GM12878 (cell line): ENCODE results near the gene KTN1. TPM values are rescaled to one million over a fixed set of nuclear protein-coding genes. Genes with fewer than 3 reads are reported as not detected.
A peak's percentile ranks its signal among the peaks of the same experiment; 100 is the strongest.

Source experiments
- ATAC-seq: fragments of 200-7000 bp; cut with Tn5 transposase; 3 replicates; pipeline ENCODE4 v1.9.1; 2020; ENCODE audit warnings: mild to moderate bottlenecking, moderate library complexity
- BruUV-seq: library from RNA; stranded (reverse); fragments of 400-500 nt; replicated peaks from 2 replicates; lab custom pipeline; 2021; lab: Mats Ljungman, UMichigan
- CTCF ChIA-PET: fragments of 300-600 bp; sonication (Branson Sonifier 250); formaldehyde crosslinking; extraction: SDS; loops from one replicate; lab custom pipeline; 2021; ENCODE audit warnings: inconsistent platforms; lab: Yijun Ruan, JAX
- POLR2A ChIA-PET: fragments of 350-600 bp; formaldehyde crosslinking; extraction: SDS; loops from one replicate; lab custom pipeline; 2021; ENCODE audit warnings: inconsistent platforms; lab: Charles Lee
- RAD21 ChIA-PET: fragments of 300-600 bp; sonication (Branson Sonifier 250); formaldehyde crosslinking; loops from one replicate; lab custom pipeline; 2023; ENCODE audit warnings: antibody characterized with exemption; ENCODE audit not compliant: unreplicated experiment; lab: Charles Lee
- SMC1A ChIA-PET: fragments of 300-600 bp; sonication (Branson Sonifier 250); formaldehyde crosslinking; loops from one replicate; lab custom pipeline; 2023; ENCODE audit not compliant: unreplicated experiment, uncharacterized antibody; lab: Charles Lee
- DNase-seq: peaks from one replicate; pipeline ENCODE4 v3.0.0-alpha.2; 2011; ENCODE audit warnings: low read depth, low spot score
- FAIRE-seq: peaks from 3 replicates; lab custom pipeline; 2011; peaks lifted over from hg19 to GRCh38; lab: Jason Lieb, UNC
- H2AFZ ChIP-seq: 2 replicates; pipeline ENCODE4 v1.6.0; 2011; ENCODE audit warnings: low read depth, low read length, control low read depth; ENCODE audit not compliant: control insufficient read depth
- H3K27ac ChIP-seq: 2 replicates; pipeline ENCODE4 v1.5.1; 2011; ENCODE audit warnings: control low read depth; ENCODE audit not compliant: control insufficient read depth, insufficient read depth
- H3K27me3 ChIP-seq, 2 experiments: replicated peaks in 1 of 2; 2 replicates each; pipeline versions ENCODE4 v1.6.0 to v1.6.1; 2011; ENCODE audit warnings: low read length in 1 of 2; ENCODE audit not compliant: control insufficient read depth in 2 of 2, insufficient read depth in 2 of 2
- H3K36me3 ChIP-seq, 2 experiments: 2 replicates each; pipeline ENCODE4 v1.5.1; 2011; ENCODE audit warnings: low read length in 1 of 2; ENCODE audit not compliant: control insufficient read depth in 2 of 2, insufficient read depth in 2 of 2
- H3K4me1 ChIP-seq: 2 replicates; pipeline ENCODE4 v1.6.1; 2011; ENCODE audit warnings: mild to moderate bottlenecking, low read length, moderate library complexity, mixed read lengths; ENCODE audit not compliant: control insufficient read depth, insufficient read depth
- H3K4me2 ChIP-seq: 2 replicates; pipeline ENCODE4 v1.6.0; 2011; ENCODE audit warnings: control low read depth; ENCODE audit not compliant: control insufficient read depth, insufficient read depth
- H3K4me3 ChIP-seq: fragments of 200-600 bp; sonication (generic); 2 replicates; pipeline ENCODE4 v1.5.1; 2016
- H3K79me2 ChIP-seq: 2 replicates; pipeline ENCODE4 v1.6.0; 2011; ENCODE audit warnings: low read length; ENCODE audit not compliant: control insufficient read depth, insufficient read depth
- H3K9ac ChIP-seq: 2 replicates; pipeline ENCODE4 v1.8.0; 2011; ENCODE audit warnings: low read length, control low read depth, mixed read lengths; ENCODE audit not compliant: control insufficient read depth, insufficient read depth
- H3K9me3 ChIP-seq: replicated peaks from 3 replicates; pipeline ENCODE4 v1.5.1; 2011; ENCODE audit warnings: mild to moderate bottlenecking, low read length; ENCODE audit not compliant: control insufficient read depth, insufficient read depth
- H4K20me1 ChIP-seq: 2 replicates; pipeline ENCODE4 v1.6.0; 2011; ENCODE audit not compliant: control insufficient read depth, insufficient read depth
- CBFB ChIP-seq: IDR thresholded peaks from 2 replicates; pipeline ENCODE4 v1.6.1; 2016; ENCODE audit warnings: antibody characterized with exemption, low read depth
- CHD2 ChIP-seq: IDR thresholded peaks from 2 replicates; pipeline ENCODE4 v1.6.1; 2011; ENCODE audit warnings: low read depth, low read length, improper control_type of control experiment, borderline replicate concordance
- CHD4 ChIP-seq: fragments of 200-600 bp; sonication (generic); IDR thresholded peaks from 2 replicates; pipeline ENCODE4 v1.6.1; 2016; ENCODE audit warnings: mild to moderate bottlenecking
- E2F8 ChIP-seq: fragments of 450-650 bp; IDR thresholded peaks from 2 replicates; pipeline ENCODE4 v1.6.1; 2018; ENCODE audit warnings: mild to moderate bottlenecking, low read depth, moderate library complexity; ENCODE audit not compliant: partially characterized antibody
- KDM1A ChIP-seq: fragments of 200-600 bp; sonication (generic); IDR thresholded peaks from 2 replicates; pipeline ENCODE4 v1.6.1; 2016; ENCODE audit warnings: borderline replicate concordance
- PAX8 ChIP-seq: fragments of 450-650 bp; IDR thresholded peaks from 2 replicates; pipeline ENCODE4 v1.6.1; 2017; ENCODE audit warnings: mild to moderate bottlenecking, moderate library complexity
- RB1 ChIP-seq: fragments of 450-650 bp; formaldehyde crosslinking; IDR thresholded peaks from 2 replicates; pipeline ENCODE4 v1.6.1; 2017; ENCODE audit warnings: mild to moderate bottlenecking, borderline replicate concordance
- SIX5 ChIP-seq: IDR thresholded peaks from 2 replicates; pipeline ENCODE4 v1.6.1; 2011; ENCODE audit warnings: mild to moderate bottlenecking, low read depth, low read length, moderate library complexity; ENCODE audit not compliant: severe bottlenecking
- STAT1 ChIP-seq: fragments of 450-650 bp; conservative IDR thresholded peaks from 2 replicates; pipeline ENCODE4 v1.6.1; 2014; ENCODE audit warnings: antibody characterized with exemption, mild to moderate bottlenecking
- TCF12 ChIP-seq: IDR thresholded peaks from 2 replicates; pipeline ENCODE4 v1.6.1; 2011; ENCODE audit warnings: low read depth, mild to moderate bottlenecking, low read length
- TCF7 ChIP-seq: IDR thresholded peaks from 2 replicates; pipeline ENCODE4 v1.6.1; 2014; ENCODE audit warnings: antibody characterized with exemption, borderline replicate concordance
- YBX1 ChIP-seq: fragments of 450-650 bp; IDR thresholded peaks from 2 replicates; pipeline ENCODE4 v1.6.1; 2016; ENCODE audit warnings: antibody characterized with exemption
- ZNF622 ChIP-seq: fragments of 450-650 bp; IDR thresholded peaks from 2 replicates; pipeline ENCODE4 v1.6.1; 2017; ENCODE audit warnings: mild to moderate bottlenecking, inconsistent platforms
- ZZZ3 ChIP-seq: IDR thresholded peaks from 2 replicates; pipeline ENCODE4 v1.6.1; 2011; ENCODE audit warnings: low read depth; ENCODE audit not compliant: control insufficient read depth, insufficient read length
- in situ Hi-C: fragments of 300-500 bp; cut with MboI; formaldehyde crosslinking; loops from 9 replicates; pipeline ENCODE4 v1.14.3; 2018; ENCODE audit warnings: mixed read lengths
- intact Hi-C: fragments of 100-400 bp; cut with micrococcal nuclease; formaldehyde crosslinking; loops from one replicate; pipeline ENCODE4 v1.14.2; 2022; ENCODE audit not compliant: unreplicated experiment
- polyA plus RNA-seq, 11 experiments: library from polyadenylated mRNA; depleted of rRNA in 4 of 11; unstranded in 6 of 11; stranded (reverse) in 5 of 11; fragments of >200 nt; fragmentation: Nextera tagmentation in 4 of 11; fragmentation: Illumina TruSeq in 1 of 11; extraction: Ambion mirVana in 4 of 11; extraction: Trizol in 1 of 11; gene quantifications; 1 replicate in 1 of 11; 2 replicates in 10 of 11; pipeline versions ENCODE4 v1.2.1 to v1.2.3, GENCODE V29; 2011 to 2016; ENCODE audit warnings: inconsistent platforms in 2 of 11, missing spikeins in 2 of 11, low read depth in 1 of 11
- total RNA-seq, 4 experiments: library from RNA; depleted of rRNA in 3 of 4; stranded (reverse); fragments of >200 nt in 3 of 4; fragmentation: Illumina TruSeq in 1 of 4; extraction: Trizol in 1 of 4; gene quantifications; 2 replicates each; pipeline versions ENCODE4 v1.2.1 to v1.2.3, GENCODE V29; 2013 to 2021

KTN1 gene
- total and polyA plus RNA-seq, 10 of the 15 experiments (the other 5 are each of a cell fraction or from before 2014, with no cell fraction given), result 50.6 to 154 (median 84.2) TPM

- ChIA-PET RAD21 (no interaction called here), POLR2A (no interaction called here)
Measured at GRCh38 chr14:55537782-55538181, 42.2 kb upstream of the KTN1 start.

More at GRCh38 chr14:55537782-55538181, 42.2 kb upstream of the KTN1 start:
- Histone ChIP-seq H4K20me1 (no peaks in the 10 kb centered on the region), H3K4me2 (no peak overlapping the region), H3K4me3 (no peak overlapping the region), H3K9me3 (peaks cover 2% of the 10 kb centered on the region; the same call in 2 of the 3 replicates)
- SMC1A ChIA-PET, result interaction anchor here (1.0 kb wide), 1 partner anchor 10 kb away, joined by 3 read pairs; no protein-coding TSS in a partner anchor
- no peak for TF ChIP-seq CHD2
- no peak for TF ChIP-seq RB1
- no peak for TF ChIP-seq TCF12
- no peak for TF ChIP-seq ZZZ3
- no peak for TF ChIP-seq CHD4
- no peak for TF ChIP-seq ZNF622
- TF ChIP-seq YBX1, result no peak
- TF ChIP-seq E2F8, result no peak
- no peak for TF ChIP-seq CBFB
- TF ChIP-seq KDM1A, result no peak
- TF ChIP-seq STAT1, result no peak
- TF ChIP-seq SIX5, result no peak
- TF ChIP-seq PAX8, result no peak
- TF ChIP-seq TCF7, result no peak
- TF ChIP-seq, all 136 proteins: peak for 0
- no peak for FAIRE-seq
- DNase-seq, result no peak
- Histone ChIP-seq H3K4me1 (no peaks in the 10 kb centered on the region; the same call in none of the 2 replicates), H3K27ac (no peak overlapping the region), H3K36me3 (no peaks in the 10 kb centered on the region), H3K9ac (no peak overlapping the region), H2AFZ (no peak overlapping the region), H3K27me3 (no peaks in the 10 kb centered on the region), H3K79me2 (no peaks in the 10 kb centered on the region)
- in situ Hi-C loops (no loop called here), intact Hi-C loops (no loop called here)
- no TSS peak for BruUV-seq
- peak; percentile 54 for ATAC-seq
- CTCF ChIA-PET, result no interaction called here
